Upper lobe of left lung (tissue), 4 donors: ENCODE measurements around the gene IGF2BP1.

Experiments
- EP300 ChIP-seq, 4 donors: sonication (generic); formaldehyde crosslinking; IDR thresholded peaks; one replicate each; pipeline ENCODE4 v1.5.1; 2017; ENCODE audit warnings: antibody characterized with exemption in 4 of 4, control low read depth in 2 of 4
- POLR2A ChIP-seq, 4 donors: fragments of 450-650 bp; IDR thresholded peaks; one replicate each; pipeline ENCODE4 v1.5.1; 2016 to 2017; ENCODE audit warnings: antibody characterized with exemption in 4 of 4, mild to moderate bottlenecking in 2 of 4
- POLR2AphosphoS5 ChIP-seq, 2 donors: sonication (generic); formaldehyde crosslinking; IDR thresholded peaks; one replicate each; pipeline ENCODE4 v1.5.1; 2017; ENCODE audit warnings: antibody characterized with exemption in 2 of 2
- TF ChIP-seq, protein P1 (sequence below), 6 experiments: fragments of 450-650 bp in 4 of 6; fragments of 200-600 bp in 2 of 6; sonication (generic) in 2 of 6; IDR thresholded peaks; one replicate each; pipeline ENCODE4 v1.5.1; 2016 to 2019; ENCODE audit warnings: antibody characterized with exemption in 6 of 6

DNA sequence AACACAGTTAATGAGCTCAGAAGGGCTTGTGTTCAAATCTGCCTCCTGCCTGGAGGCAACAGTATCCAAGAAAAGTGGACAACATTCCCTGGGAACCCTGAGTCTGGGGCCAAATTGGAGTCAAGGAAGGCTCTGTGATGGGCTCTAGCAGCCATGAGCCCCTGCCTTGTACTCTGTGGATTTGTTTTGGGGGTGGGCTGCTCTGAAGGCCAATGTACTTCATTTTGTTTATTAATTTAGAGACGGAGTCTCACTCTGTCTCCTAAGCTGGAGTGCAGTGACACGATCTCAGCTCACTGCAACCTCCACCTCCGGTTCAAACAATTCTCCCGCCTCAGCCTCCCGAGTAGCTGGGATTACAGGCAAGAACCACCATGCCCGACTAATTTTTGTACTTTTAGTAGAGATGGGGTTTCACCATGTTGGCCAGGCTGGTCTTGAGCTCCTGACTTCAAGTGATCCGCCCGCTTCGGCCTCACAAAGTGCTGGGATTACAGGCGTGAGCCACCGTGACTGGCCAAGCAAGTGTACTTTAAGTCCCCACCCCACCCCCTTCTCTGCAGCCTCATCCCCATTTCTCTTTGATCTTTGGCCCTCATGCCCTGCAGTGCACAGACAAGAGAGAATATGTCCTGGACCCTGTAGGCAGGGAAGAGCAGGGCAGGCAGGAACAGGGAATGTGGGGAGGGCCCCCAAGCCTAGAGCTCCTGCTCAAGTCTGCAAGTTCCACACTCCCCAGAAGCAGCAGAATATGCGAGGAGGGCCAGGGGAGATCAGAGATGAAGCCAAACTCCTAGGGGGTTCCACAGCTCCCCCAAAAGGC is 26.1 kb upstream of the IGF2BP1 start:
- TF ChIP-seq, protein P1, sequence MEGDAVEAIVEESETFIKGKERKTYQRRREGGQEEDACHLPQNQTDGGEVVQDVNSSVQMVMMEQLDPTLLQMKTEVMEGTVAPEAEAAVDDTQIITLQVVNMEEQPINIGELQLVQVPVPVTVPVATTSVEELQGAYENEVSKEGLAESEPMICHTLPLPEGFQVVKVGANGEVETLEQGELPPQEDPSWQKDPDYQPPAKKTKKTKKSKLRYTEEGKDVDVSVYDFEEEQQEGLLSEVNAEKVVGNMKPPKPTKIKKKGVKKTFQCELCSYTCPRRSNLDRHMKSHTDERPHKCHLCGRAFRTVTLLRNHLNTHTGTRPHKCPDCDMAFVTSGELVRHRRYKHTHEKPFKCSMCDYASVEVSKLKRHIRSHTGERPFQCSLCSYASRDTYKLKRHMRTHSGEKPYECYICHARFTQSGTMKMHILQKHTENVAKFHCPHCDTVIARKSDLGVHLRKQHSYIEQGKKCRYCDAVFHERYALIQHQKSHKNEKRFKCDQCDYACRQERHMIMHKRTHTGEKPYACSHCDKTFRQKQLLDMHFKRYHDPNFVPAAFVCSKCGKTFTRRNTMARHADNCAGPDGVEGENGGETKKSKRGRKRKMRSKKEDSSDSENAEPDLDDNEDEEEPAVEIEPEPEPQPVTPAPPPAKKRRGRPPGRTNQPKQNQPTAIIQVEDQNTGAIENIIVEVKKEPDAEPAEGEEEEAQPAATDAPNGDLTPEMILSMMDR (IDR thresholded peaks at IDR 0.05) = no peak
- TF ChIP-seq POLR2A (IDR thresholded peaks at IDR 0.05) = no peak
- no peak for TF ChIP-seq EP300 (IDR thresholded peaks at IDR 0.05)
- TF ChIP-seq POLR2AphosphoS5 (IDR thresholded peaks at IDR 0.05) = no peak
